Activated CD4-positive, alpha-beta T cell treated with anti-CD3 and anti-CD28 coated beads, Interleukin-2, amount 50 U/mL, for 24 hours (primary cell): ENCODE data around the gene ETFB.

Experiments used
- DNase-seq, 2 donors: peaks; one replicate each; pipeline ENCODE4 v3.0.0-alpha.2; 2020; ENCODE audit warnings: low read depth in 1 of 2, low spot score in 1 of 2

ETFB gene

DNA sequence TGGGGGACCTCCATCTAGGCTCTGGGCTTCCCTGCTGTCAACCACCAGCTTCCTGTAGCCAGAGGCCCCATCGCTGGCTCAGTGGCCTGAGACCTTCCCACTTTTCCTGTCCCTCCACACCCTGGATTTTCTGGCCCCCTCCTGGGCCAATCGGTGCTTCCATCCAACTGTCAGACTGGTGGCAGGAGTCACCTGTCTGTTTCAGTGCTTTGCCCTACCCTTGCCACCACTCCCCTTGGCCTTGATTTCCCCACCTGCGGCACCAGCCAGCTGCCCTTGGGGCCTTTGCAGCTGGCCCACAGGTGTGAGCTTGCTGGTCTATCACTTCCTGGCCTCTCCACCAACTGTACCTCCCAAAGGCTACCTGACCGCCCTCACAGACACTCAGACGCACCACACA lies 36.8 kb downstream of the ETFB start:
- no peak for DNase-seq

DNA sequence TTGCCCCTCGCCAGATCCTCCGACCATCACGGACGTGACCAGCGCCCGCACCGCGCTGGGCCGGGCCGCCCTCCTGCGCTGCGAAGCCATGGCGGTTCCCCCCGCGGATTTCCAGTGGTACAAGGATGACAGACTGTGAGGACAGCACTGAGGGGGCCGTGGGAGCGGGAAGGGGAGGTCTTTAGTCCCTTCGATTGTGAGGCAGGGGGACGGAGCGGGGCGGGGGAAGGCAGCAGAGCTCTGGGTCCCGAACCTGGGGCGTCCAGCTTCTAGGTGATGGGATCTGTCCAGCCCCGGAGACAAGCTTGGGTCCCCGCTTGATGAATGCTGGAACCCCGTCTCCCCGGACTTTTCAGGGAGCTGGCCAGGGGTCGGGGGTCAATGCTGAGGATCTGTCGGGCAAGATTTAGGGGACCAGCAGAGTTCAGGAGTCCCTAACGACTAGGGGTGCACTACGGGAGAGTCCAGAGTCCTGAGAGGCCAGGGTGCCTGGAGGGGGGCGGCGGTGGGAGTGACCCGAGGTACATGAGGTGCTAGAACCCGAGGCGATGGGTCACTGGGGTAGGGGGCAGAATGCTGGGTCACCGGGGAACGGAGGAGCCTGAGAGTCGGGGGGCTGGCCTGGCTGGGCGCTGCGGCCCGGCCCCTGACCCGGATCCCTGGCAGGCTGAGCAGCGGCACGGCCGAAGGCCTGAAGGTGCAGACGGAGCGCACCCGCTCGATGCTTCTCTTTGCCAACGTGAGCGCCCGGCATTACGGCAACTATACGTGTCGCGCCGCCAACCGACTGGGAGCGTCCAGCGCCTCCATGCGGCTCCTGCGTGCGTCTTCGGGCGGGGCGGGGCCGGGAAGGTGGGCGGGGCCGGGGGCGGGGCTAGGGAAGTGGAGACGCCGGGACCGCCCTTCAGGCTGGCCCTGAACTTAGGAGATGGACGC lies 38.9 kb downstream of the ETFB start:
- peak; percentile 17 to 24 for DNase-seq

DNA sequence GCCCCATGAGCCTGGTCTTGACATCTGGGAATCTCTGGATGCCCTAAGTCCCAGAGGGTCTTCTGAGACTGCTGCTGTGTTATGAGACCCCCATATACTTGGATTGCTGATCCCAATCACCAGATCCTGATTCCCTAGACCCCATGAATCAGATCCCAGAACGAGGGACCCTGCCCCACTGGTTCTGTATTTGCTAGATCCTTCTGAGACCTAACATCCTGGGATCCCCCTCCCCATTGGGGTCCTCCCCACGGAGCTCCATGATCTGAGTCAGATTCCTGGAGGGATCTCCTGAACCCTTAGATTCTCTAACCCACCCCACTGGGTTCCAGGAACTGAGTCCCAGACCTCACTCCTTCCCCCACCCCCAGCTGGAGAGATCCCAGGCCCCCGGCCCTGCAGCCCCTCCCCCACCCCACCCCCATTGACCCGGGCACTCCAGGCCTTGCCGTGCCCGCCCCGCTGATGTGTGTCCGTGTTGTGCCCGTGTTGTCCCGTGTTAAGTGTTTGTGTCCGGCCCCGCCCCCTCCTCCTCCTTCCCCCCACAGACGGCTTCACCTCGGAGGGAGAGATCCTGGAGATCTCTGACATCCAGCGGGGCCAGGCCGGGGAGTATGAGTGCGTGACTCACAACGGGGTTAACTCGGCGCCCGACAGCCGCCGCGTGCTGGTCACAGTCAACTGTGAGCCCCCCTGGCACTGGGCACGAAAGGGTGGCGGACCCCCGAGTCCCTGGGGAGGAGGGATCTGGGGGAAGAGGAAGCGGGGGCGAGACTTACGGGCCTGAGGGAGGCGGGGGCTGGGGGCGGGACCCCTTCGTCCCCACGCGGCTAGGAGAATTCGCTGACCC lies 39.7 kb downstream of the ETFB start:
- no peak for DNase-seq

- DNase-seq, result no peak
Measured at GRCh38 chr19:51325161-51325976, 40.8 kb downstream of the ETFB start.

GRCh38 chr19:51324167-51324481 lies 42.1 kb downstream of the ETFB start:
- no peak for DNase-seq

- DNase-seq, result no peak
Measured at GRCh38 chr19:51323481-51324166, 42.6 kb downstream of the ETFB start.

- DNase-seq, result no peak
Measured at GRCh38 chr19:51321799-51322198, 44.4 kb downstream of the ETFB start.

- no peak for DNase-seq
Measured at GRCh38 chr19:51320280-51320657, 45.9 kb downstream of the ETFB start.

DNA sequence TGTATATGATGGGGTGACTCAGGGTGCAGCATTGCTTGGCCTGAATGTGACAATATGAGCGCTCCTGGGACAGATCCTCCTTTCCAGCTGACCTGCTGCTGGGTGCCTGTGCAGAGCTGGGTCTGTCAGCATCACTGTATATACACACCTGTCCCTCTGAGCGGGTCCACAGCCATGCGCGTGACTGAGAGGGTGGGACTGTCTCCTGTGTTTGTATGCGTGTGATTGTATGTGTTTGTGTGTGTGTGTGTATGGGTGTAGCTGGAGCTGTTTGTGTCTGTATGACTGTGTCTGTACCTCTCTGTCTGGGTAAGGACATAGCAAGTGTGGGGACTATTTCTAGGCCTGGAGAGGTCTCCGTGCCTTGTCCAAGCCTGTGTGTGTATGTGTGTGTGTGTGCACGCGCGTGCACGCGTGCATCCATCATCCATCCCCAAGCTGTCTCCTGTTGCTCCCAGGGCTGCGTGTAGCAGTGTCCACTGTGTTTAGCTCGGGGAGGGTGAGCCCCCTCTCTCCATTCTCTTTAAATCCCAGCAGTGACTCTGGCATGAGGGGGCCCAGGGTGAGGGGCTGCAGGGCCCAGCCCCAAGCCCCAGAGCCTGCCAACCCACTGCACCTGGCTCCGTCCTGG lies 46.4 kb downstream of the ETFB start:
- DNase-seq, result no peak

GRCh38 chr19:51318687-51319648 lies 47.2 kb downstream of the ETFB start:
- DNase-seq, result no peak

DNA sequence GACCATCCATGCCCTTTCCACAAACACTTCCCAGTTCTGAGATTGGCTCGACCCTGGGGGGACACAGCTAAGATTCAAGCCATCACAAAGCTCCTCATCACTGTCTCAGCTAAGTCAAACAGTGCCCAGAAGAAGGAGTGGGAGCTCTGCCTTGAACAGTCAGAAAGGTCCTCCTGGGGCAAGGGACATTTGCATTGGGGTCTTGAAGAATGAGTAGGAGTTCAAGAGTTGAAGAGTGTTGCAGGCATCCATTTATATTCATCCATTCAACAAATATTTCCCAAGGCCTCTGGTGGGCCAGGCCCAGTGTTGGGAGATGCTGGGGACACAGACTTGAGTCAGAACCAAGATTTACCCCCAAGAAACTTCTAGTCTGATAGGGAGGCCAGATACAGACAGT lies 48.2 kb downstream of the ETFB start:
- DNase-seq, result no peak

DNA sequence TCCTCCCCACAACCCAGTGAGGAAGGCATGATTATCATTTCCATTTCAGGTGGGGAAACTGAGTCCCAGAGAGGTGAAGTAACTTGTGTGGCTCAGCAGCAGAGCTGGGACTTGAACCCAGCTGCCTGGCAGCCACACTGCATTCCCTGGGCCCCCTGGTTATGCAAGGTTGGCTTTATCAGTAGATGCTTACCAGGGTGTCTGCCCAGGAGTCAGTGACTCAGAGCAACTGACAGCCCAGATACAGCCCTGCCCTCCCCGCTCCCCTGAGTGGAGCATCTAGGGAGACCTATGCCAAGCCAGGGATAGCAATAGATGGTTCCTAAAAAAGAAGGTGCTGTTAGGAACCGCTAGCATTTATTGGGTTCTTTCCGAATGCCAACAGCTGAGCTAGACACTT lies 48.8 kb downstream of the ETFB start:
- no peak for DNase-seq

DNA sequence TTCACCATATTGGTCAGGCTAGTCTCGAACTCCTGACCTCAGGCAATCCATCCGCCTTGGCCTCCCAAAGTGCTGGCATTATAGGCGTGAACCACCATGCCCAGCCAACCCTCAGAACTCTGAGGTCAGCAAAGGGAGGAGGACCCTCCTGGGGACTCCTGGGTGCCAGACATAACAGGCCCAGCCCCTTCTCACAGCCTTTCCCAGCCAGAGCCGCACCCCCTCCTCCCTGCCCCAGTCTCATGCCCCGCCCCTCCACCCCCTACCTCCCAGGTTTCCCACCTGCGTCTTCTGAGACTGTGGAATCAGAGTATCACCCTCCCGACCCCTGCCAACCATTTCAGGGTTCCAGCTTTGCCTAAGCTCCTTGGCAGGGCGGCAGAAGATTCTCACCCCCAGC lies 49.5 kb downstream of the ETFB start:
- no peak for DNase-seq

- no peak for DNase-seq
Measured at GRCh38 chr19:51311351-51312257, 54.6 kb downstream of the ETFB start, which contains the start of gene IGLON5. IGLON5 (plus strand) TSS chr19:51311644; CDS start chr19:51311848, 204 bp downstream.

GRCh38 chr19:51305479-51305878 lies 60.7 kb downstream of the ETFB start:
- no peak for DNase-seq

GRCh38 chr19:51301266-51301665 lies 64.9 kb downstream of the ETFB start:
- DNase-seq, result no peak

- no peak for DNase-seq
Measured at GRCh38 chr19:51297406-51297805, 68.8 kb downstream of the ETFB start.
